Astrocyte of the hippocampus (primary cell): ENCODE data around the gene MMD.
"Not testable (repeated sequence)": the region's sequence is repeated elsewhere in the genome, so short reads cannot be mapped to it uniquely, and the experiment has no call there.

ENCODE experiments used
- DNase-seq: peaks from one replicate; pipeline ENCODE4 v3.0.0; 2011; ENCODE audit warnings: low read depth, low spot score

Gene MMD

DNA sequence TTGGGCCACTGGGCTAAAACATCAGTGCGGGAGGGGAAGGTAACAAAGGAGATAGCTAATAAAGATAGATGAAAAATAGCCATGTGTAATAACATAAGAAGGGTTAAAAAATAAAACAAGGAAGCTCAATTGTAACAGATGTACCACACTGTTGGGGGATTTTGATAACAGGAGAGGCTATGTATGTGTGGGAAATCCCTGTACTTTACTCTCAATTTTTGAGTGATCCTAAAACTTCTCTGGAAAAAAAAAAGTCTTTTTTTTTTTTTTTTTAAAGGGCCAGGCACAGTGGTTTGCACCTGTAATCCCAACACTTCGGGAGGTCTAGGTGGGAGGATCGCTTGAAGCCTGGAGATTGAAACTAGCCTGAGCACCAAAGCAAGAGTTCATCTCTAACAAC lies 1.9 kb upstream of the MMD start:
- DNase-seq = no peak

DNA sequence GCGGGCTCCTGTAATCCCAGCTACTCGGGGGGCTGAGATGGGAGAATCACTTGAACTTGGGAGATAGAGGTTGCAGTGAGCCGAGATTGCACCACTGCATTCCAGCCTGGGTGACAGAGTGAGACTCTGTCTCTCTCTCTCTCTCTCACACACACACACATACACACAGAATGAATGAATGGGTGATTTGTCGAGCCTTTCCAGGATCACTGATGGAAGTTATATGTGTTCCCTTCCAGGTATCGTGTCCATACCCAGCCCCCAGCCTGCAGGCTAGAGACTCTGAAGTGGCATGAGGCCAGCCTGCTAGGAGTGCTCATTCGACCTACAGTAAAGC lies 1.2 kb upstream of the MMD start:
- DNase-seq = not testable (repeated sequence)

GRCh38 chr17:55420776-55421178 lies 858 bp downstream of the MMD start:
- peak; percentile 47 for DNase-seq

GRCh38 chr17:55420067-55420775 lies 1.4 kb downstream of the MMD start:
- no peak for DNase-seq

GRCh38 chr17:55418369-55419268 lies 3.0 kb downstream of the MMD start:
- DNase-seq = no peak

GRCh38 chr17:55417411-55418268 lies 4.0 kb downstream of the MMD start:
- DNase-seq = no peak

DNA sequence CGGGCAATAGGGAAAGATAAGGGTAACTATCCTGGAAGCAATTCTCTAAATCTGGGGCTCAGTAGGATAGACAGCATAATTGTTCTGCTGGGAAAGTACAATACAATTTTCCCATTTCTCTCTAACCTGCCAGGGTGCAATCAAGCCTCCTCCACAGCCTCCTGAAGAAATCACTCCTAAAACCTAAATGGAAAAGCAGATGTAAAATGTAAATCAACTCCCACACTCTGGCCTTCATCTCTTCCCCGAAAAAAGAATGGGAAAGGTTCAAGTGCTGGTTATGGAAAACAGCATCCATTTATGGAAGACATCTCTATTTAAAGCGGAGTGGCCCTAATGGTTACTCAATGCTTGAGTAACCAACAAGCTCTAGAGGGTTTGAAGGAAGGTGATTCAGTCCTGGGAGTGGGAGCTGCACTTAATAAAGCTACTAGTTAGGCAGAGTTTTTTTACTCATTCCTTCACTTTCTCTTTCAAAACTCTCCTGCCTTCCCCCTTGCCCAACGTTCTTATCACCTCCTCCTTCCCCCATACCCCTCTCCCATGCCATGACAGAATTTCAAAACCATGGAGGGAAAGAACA lies 5.1 kb downstream of the MMD start:
- DNase-seq = no peak

GRCh38 chr17:55416000-55416399 lies 5.6 kb downstream of the MMD start:
- DNase-seq = no peak

GRCh38 chr17:55414983-55415382 lies 6.7 kb downstream of the MMD start:
- no peak for DNase-seq

DNA sequence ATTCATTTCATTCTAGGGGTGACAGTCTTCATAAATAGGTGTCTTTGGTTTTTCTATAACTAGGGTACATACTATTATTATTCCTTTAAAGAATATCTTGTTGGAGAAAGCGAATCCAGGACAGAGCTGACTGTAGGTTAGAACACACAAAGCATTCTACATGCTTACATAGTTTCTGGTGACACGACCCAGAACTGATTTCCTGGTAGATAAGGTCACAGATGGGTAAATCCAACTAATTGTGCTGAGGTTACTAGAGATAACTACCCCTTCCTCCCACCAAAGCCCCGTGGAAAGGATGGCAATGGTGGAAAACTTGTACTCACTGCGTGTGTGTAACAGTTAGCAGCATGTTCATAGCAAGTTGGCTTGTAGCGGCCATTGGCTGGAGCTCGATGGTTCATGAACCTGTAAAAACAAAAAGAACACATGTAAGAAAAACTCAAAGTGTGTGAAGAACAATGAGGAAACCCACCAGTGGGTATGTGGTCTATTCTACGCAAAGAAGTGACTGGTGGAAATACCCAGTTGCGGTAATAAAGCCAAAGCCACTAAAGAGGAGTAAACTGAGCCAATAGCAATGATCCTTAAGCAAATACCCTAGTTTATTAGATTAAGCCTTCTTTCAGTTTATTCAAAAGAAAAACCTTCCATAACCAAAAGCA lies 7.7 kb downstream of the MMD start:
- DNase-seq = no peak

- DNase-seq = no peak
Observed at GRCh38 chr17:55411463-55411855, 10.2 kb downstream of the MMD start.

- DNase-seq = no peak
Observed at GRCh38 chr17:55410722-55411462, 10.7 kb downstream of the MMD start.

DNA sequence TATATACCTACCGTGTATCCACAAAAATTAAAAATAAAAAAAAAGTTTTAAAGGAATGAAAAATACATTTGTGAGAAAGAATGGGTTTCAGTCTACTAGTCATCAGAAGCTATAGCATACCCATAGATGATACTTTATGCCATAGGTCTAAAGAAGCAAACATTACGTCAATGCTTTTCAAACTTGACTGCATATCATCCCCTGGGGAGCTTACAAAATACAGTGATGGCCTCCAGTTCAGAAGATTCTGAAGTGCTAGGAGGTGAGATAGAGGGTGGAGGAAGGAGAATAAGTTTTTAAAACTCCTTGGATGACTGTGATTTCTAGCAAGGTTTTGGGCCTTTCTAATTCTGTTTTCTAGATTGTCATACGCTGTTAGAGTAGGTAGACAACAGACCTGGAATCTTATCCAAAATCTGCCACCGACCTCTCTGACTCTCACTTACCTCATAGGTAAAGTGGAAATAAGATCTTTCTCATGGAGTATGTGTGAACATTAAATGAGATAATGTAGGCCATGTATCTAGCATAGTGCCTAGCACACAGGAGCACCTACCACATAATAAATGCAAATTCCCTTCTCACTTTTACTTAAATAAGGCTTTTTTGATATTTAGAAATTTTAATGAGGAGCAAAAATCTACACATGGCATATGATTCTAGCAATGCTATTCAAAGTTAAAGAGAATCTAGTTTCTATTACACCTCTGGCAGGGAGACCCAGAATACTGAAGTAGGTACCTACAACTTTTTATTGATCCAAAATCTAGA lies 12.4 kb downstream of the MMD start:
- no peak for DNase-seq

DNA sequence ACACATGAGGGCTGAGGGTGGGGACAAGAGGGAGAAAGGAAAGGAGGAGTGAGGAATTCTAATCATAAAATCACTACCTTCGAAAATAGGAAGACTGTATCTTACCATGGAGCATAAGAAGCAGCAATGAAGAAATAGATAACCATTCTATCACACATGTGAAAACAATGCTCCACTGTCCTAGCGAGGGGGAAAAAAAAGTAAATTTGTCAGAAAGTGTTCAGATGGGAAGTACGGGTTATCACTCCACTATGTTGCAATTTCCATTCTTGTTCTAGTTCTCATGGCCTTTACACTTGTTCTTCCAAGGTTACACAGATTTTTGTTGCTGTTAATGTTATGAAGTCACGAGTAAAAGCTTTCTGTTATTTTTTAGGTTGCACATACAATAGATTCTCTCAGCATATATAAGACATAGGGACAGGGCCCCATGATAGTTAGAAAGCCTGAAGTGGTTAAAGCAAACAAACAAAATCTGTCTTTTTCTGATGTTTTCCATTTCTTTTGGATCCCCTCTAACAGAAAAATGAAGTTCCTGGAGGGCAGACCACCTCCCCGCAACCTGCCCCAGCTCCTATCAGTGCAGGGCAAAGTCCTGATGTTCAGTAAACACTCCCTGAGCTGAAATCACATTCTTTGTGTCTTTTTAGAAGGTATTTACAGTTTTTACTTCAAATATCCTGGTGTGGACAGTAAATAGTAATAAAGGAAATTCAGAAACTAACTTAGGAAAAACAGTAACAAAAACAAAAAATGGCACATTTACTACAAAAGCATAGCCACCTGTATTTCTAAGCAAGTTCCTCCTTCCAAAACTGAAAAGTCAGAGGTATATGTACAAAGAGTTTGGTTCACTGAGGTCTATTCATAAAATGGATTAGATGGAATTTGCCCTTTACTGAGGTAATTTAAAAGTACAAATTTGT lies 13.7 kb downstream of the MMD start:
- DNase-seq = no peak

- DNase-seq = no peak
Observed at GRCh38 chr17:55405600-55405999, 16.0 kb downstream of the MMD start.

DNA sequence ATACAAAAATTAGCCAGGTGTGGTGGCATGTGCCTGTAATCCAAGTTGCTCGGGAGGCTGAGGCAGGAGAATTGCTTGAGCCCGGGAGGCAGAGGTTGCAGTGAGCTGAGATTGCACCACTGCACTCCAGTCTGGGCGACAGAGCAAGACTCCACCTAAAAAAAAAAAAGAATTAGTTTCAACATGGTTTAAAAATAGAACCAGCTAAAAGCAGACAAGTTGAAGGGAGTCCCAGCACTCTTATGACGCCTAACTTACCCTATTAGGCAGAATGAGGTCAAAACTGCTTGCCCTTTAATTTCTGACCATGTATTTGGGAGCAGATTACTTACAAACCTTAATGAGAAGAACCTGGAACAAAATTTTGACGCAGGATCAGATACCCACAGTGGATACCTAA lies 17.4 kb downstream of the MMD start:
- DNase-seq = not testable (repeated sequence)

DNA sequence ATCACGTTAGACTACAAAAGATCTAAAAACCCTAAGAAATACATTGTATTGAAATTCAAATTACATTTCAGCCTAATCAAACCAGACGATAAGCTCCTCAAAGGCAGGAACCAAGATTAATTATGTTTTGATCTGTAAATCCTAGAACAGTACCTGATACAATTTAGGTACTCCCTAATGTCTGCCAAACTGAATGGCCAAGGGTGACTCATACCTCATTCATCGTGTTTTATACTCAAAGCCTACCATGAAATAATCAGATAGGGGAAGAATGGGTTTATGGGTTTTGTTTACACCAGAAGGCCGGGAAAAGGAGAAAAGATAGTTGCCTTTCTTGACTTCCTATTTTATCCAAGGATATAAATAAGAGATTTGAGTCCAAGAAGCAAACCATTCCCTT lies 19.3 kb downstream of the MMD start:
- DNase-seq = peak; percentile 56

DNA sequence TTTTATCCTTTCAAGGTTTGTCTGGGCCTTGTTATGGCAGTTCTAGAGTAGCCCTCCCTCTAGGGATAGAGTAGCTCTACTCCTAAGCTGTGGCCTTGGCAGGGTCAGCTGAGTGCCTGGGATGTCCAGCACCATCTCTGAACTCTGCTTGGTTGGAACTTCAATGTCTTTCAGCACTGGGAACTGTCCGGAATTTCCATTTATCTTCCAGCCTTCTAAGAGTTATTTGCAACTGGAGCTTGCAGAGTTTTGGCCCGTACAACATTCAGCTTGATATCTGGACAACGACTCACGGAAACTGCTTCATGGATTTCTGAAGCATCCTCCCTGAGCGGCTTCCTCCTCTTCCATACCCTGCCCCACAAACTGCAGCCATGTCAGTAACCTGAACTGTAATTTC lies 22.9 kb downstream of the MMD start:
- peak; percentile 42 for DNase-seq
